HG02938 (cell line): ENCODE measurements around the gene BRAF.
"Not testable (repeated sequence)": the region's sequence is repeated elsewhere in the genome, so short reads cannot be mapped to it uniquely, and the experiment has no call there.

Experiments
- ATAC-seq: cut with Tn5 transposase; IDR thresholded peaks from one replicate; pipeline ENCODE4 v1.9.1; 2021; ENCODE audit warnings: mild to moderate bottlenecking, moderate library complexity; ENCODE audit not compliant: unreplicated experiment

The BRAF gene

DNA sequence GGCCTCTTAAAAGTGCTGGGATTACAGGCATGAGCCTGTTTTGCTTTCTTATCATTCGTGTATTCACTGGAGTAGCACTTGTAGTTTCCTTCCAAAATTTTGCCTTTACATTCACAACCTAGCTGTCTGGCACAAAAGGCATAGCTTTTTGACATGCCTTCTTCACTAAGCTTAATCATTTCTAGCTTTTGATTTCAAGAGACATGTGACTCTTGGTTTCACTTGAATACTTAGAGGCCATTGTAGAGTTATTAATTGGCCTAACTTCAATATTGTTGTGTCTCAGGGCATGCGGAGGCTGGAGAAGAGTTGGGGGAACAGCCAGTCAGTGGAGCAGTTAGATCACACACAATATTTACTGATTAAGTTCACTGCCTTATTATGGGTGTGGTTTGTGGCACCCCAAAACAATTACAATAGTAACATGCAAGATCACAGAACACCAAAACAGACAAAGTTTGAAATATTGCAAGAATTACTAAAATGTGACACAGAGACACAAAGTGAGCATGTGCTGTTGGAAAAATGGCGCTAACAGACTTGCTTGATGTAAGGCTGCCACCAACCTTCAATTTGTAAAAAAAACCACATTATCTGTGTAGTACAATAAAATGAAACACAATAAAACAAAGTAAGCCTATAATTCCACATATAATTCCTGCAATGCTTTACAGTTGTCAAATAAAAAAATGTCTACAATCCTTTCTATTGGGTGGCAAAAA is 43.1 kb downstream of the BRAF start:
- ATAC-seq, result peak; percentile 65

DNA sequence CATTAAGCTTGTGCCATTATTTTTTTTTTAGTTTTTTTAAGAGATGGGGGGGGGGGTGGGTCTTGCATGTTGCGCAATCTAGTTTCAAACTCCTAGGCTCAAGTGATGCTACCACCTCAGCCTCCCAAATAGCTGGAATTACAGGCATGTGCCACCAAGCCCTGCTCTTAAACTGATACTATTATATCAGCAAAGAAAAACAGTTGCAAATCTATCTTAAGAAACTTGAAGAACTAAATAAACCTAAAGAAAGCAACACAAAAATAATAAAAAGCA is 47.5 kb downstream of the BRAF start:
- ATAC-seq, result no peak

DNA sequence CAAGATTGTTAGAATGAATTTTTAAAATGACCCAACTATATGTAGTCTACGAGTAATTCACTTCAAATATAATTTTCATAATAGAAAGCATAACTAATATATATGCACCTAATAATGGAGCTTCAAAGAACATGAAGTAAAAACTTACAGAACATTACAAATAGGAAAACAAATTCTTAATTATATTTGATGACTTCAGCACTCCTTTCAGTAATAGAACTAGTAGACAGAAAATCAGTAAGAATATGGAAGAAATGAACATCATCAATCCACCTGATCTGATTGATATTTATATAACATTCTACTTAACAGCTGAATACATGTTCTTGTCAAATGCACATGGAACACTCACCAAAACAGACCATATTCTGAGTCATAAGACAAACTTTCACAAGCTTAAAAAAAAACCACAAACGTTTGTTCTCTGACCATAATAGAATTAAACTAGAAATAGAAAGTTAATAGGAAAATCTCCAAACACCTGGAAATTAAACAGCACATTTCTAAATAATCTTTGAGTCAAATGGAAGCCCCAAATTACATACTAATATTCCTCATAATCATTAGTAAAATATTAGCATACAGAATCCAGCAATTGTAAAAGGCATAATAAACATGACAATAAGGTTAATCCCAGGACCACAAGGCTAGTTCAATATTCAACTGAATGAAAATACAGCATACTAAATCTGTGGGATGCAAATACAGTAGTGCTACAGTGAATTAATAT is 48.0 kb downstream of the BRAF start:
- peak; percentile 87 for ATAC-seq

DNA sequence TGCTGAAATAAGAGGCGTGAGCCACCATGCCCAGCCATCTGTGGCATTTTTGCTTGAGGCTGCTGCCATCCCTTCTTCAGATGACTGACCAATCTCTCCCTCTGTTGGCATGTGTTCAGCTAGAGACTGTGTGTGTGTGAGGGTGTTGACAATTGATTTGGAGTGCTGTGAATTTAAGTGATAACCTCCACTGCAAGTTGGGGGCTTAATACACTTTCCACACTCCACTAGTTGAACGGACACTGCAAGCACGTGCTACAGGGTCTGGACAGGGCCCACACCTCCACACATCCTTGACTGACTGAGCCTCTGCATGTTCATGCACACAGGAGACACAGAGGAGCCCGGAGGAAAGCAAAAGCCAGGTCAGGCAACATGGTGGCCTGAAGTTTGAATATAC is 51.3 kb downstream of the BRAF start:
- ATAC-seq, result no peak

DNA sequence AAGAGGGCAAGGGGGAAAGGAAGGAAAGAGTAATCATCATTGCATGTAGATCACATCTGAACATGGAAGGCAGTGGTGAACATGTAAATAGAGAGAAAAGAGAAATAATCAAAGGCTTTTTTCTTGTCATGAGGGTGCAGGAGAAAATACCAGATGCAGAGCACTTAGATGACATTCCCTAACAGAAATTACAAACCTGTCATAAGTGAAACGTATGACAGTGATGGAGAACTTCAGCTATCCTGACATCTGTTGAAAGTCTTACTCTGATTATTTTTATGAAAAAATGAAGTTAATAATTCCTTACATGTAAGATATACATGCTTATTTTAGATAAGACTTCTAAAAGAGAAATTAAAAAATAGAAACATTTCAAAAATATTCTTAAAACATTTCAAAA is 54.7 kb downstream of the BRAF start:
- no peak for ATAC-seq

DNA sequence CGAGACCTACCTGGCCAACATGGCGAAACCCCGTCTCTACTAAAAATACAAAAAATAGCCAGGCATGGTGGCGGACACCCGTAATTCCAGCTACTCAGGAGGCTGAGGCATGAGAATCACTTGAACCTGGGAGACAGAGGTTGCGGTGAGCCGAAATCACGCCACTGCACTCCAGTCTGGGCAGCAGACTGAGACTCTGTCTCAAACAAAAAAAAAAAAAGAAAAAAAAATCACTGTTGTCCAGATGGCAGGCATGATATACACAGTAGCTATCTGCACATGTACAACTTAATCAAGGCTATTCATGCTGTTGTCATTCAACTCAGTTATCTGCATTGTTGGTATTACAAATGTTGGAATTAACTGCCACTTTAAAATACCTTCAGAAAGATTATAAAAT is 55.3 kb downstream of the BRAF start:
- ATAC-seq, result no peak

DNA sequence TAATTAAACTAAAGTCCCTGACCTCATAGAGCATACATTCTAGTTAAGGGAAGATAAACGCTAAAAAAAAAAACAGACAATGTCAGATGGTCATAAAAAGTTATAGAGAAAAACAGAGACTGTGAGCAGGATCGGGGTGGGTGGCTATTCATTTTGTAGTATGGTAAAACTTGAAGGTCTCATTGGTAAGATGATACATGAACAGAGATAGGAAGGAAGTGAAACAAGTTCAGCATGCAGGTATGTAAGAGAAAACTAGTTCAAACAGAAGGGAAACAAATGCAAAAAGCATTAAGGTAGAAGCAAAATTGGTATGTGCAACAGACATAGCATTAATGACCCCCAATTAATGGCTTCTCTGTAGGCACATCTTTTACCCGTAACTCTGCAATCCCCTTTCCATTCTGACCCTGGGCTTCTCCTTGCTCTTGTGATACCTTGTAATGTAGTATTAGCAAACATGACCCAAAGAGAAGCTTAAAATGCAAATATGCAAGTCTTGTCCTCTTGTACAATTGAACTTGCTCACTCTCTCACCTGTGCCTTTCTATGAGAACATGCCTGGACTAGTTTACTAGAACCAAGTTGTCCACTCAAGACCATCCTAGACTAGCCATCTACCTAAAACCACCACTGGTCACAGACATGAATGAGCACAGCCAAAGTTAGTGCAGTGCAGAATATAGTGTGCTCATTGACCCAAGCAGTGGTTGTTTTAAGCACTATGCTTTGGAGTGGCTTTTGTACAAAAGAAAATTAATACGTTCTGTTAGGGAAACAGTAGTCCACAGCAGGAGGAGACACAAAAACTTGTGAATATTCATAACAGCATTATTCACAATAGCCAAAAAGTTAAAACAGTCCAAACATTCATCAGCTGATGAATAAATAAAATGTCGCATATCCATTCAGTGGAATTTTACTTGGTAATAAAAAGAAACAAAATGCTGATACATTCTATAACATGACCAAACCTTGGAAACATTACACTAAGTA is 57.0 kb downstream of the BRAF start:
- ATAC-seq, result no peak

DNA sequence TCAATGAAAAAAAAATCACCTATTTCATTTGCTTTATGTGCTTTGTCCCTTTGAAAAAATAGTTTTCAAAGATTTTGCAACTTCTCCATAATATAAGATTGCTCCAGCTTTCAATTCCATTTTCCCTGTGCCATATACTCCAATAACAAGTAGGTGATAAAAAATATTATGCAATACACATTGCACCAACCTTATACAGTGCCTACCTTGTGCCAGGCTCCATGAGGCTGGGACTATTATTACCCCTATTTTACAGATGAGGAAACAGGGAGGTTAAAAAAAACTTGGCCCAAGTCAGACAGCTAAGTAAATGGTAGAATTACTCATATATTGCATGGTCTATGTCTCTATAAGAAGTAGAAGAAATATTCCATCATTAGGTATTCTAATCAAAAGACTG is 57.8 kb downstream of the BRAF start:
- ATAC-seq, result no peak

DNA sequence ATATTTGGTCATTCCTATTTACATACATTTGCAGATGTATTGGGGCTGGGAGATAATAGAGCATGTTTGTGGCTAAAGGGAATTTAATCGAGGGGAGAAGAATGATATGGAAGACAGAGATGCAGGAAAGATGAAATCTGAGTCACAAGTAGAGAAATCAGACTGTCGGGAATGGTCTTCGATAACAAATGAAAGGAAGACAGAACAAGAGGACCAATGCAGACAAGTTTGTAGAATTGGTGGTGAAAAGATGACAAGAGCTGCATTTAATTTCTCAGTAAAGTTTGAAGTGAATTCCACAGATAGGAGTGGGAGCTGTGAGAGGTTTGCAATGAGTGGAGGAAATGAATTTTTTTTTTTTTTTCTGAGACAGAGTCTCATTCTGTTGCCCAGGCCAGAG is 60.0 kb downstream of the BRAF start:
- no peak for ATAC-seq

DNA sequence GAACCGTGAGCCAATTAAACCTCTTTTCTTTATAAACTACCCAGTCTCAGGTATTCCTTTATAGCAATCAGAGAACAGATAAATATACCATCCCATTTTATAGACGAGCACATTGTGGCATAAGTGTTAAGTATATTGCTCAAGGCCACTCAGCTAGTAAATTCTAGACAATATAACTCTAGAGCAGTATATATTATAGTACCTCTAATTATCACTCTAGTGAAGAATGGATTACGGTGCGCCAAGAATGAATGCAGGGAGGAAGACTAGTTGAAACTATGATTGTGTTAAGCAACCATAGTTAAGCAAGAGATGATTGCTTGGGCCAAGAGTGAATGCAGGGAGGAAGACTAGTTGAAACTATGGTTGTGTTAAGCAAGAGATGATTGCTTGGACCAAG is 60.9 kb downstream of the BRAF start:
- ATAC-seq, result no peak

DNA sequence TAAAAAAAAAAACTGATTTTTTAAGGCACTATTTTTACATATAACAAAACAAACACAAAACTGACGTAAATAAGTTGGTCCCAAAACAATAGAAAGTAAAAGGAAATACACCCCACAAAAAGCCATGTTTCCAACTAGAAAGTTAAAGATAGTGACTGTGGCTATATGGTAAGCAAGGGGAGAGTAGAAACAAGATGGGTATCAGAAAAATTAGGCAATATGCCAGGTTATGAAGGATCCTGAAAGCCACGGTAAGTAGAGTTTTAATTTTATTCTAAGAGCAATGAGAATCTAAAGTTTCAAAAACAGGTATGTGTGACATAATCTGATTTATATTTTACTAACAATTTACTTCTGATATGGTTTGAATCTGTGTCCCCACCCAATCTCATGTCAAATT is 61.5 kb downstream of the BRAF start:
- no peak for ATAC-seq

DNA sequence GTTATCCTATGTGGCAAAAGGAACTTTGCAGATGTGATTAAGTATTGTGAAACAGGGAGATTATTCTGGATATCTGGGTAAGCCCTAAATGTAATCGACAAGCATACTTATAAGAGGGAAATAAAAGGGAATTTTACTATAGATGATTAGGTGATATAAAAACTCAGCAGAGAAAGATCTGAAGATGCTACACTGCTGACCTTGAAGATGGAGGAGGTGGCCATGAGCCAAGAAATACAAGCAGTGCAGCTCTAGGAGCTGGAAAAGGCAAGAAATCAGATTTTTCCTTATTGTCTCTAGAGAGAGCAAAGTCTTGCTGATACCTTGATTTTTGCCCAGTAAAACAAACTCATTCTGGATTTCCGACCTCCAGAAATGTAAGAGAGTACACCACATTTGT is 67.7 kb downstream of the BRAF start:
- ATAC-seq, result no peak

DNA sequence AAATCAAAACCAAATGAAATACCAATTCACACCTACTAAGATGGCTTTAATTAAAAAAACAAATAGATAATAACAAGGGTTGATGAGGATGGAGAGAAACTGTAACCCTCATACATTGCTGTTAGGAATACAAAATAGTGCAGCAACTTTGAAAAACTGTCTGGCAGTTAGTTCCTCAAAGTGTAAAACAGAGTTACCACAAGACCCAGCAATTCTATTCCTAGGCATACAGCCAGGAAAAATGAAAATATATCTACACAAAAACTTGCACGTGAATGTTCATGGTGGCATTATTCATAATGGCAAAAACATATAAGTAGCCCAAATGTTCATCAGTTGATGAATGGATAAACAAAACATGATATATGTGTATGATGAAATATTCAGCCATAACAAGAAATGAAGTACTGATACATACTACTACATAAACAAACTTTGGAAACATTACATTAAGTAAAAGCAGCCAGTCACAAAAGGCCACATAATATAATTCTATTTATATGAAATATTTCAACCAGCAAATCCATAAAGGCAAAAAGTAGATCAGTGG is 83.5 kb downstream of the BRAF start:
- ATAC-seq, result no peak

DNA sequence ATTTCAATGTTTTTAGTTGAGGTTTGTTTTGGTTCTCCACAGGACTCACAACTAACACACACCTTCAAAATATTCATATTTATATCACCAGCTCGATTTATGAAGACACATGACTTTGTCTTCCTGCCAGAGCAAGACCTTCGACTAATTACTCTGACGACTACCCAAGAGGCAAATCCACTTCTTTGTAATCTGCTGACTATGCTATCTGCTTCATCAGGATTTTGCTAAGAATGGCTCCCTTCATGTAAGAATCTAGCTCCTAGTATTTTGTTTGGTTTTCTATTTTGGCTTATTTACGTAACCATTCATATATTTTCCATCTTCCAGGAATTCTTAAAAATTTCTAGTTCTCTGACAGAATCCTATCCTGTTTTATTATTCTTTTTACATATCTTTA is 93.0 kb downstream of the BRAF start:
- no peak for ATAC-seq

DNA sequence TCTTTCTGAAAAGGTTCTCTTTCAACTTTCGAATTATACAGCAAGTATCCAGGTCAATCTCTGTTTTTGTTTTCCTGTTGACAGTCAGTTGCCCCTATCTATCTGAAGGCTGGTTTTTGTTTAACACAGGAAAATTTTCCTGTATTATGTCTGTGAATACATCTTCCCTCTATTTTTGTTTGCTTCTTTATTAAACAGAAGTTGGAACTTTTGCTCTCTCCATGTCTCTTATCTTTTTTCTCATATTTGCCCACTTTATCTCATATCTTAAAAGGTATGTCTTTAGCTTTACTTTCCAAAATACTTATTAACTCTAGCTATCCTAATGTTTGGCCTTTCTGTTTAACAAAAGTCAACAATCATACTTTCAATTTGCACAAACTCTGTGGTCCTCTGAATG is 95.0 kb downstream of the BRAF start:
- ATAC-seq, result no peak

DNA sequence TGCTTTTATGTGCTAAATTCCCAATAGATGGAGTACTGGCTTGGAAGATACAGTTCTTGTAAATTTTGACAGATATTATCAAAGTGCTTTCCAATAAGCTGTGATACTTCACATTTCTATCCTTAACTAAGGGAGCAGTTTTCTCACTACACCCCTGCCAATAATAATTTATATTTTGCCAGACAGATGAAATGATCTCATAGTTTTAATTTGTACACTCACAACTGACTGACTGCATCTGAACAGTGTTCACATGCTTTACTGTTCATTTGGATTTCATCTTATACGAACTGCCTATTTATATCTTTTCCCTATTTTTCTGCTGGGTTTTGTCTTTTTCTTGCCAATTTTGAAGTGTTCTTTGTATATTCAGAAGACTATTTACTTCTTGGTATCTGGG is 96.0 kb downstream of the BRAF start:
- no peak for ATAC-seq

DNA sequence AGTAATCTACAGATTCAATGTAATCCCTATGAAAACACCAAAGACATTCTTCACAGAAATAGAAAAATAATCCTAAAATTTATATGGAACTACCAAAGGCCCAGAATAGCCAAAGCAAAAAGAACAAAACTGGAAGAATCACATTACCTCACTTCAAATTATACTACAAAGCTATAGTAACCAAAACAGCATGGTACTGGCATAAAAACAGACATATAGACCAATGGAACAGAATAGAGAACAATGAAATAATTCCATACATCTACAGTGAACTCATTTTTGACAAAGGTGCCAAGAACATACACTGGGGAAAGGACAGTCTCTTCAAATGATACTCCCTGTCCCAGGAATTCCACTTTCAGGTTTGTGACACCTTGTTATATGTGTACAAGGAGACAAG is 107.3 kb downstream of the BRAF start:
- not testable (repeated sequence) for ATAC-seq

DNA sequence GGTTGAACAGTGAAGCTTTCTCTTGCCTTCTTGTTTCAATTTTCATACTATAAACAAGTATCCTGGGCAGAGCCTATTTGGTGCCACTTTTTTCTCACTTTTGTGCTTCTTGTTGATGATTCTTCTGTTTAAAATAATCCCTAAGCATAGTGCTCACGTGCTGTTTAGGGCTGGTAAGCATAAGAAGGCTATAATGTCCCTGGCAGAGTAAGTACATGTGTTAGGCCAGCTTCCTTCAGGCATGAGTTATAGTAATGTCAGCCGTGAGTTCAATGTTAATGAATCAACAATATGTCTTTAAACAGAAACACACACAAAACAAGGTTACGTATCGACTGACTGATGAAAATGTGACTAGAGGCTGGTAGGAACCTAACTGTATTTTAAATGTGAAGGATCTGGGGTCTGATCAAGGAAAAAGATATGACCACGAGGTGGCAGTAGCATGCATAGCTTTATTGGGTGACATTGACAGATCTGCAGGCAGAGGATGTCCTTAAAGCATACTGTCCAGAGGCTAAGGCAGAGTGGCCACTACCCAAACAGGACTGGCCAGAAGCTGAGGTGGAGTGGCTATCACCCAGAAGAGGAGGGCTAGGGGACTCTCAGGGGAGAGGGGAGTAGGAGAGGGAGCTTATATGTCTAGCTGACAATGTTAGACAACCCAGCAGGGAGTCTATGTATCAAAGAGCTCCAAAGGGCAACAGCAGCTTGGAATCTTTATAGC is 113.7 kb downstream of the BRAF start:
- ATAC-seq, result peak; percentile 85

DNA sequence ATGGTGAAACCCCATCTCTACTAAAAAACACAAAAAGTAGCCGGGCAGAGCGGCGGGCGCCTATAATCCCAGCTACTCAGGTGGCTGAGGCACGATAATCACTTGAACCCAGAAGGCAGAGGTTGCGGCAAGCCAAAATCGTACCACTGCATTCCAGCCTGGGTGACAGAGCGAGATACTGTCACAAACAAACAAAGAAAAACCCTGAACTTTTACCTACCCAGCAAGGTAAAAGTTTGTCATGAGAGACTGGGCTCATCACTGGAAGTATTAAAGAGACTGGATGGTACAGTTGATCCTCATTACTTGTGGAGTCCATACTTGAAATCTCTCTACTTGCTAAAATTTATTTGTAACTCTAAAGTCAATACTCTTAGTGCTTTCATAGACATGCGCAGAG is 114.3 kb downstream of the BRAF start:
- ATAC-seq, result no peak

DNA sequence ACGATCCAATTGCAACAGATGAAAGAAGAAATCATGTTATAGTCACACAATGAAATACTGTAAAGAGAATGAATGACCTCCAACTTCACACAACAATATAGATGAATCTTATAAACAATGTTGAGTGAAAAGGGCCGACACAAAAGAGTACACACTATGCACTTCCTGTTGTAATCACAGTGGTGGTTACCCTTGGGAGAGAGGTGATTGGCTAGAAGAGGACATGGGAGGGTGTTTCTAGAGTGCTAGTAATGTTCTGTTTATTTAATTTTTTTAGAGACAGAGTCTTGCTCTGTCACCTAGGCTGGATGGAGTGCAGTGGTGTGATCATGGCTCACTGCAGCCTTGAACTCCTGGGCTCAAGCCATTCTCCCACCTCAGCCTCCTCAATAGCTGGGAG is 145.8 kb downstream of the BRAF start:
- ATAC-seq, result no peak

DNA sequence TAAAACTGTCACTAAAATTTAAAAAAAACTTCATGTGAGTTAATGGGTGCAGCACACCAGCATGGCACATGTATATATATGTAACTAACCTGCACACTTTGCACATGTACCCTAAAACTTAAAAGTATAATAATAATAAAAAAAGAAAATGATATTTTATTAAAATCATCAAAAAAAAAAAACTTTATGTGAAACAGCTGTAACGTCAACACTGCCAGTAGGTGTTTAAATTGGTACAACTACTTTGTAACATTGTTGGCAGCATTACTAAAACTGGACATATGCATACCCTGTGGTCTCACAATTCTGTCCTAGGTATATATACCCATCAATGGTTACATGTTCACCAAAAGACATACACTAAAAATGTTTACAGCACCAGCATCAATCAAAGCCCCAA is 146.2 kb downstream of the BRAF start:
- ATAC-seq, result no peak
